Heart right ventricle (tissue), 16 donors: ENCODE data around the gene PNRC1. TPM values are rescaled to one million over a fixed set of nuclear protein-coding genes. Genes with fewer than 3 reads are reported as not detected.
"Not testable (repeated sequence)": the region's sequence is repeated elsewhere in the genome, so short reads cannot be mapped to it uniquely, and the experiment has no call there.

Experiments used
- ATAC-seq, 8 donors: fragments of 200-7000 bp; cut with Tn5 transposase; one replicate each; pipeline ENCODE4 v1.9.1; 2020; ENCODE audit warnings: mild to moderate bottlenecking in 8 of 8, moderate library complexity in 8 of 8, moderate number of reproducible peaks in 1 of 8
- DNase-seq, 2 donors: peaks; one replicate each; pipeline ENCODE4 v3.0.0-alpha.2; 2020
- H3K27ac ChIP-seq, 10 donors: fragments of 200-600 bp; sonication (generic) in 2 of 10; one replicate each; pipeline versions ENCODE4 v1.5.0 to v1.8.0; 2020 to 2022; ENCODE audit warnings: mild to moderate bottlenecking in 3 of 10
- H3K27me3 ChIP-seq, 7 donors: fragments of 200-600 bp; one replicate each; pipeline ENCODE4 v1.8.0; 2021 to 2022; ENCODE audit warnings: mild to moderate bottlenecking in 2 of 7
- H3K36me3 ChIP-seq, 9 donors: fragments of 200-600 bp; sonication (generic) in 1 of 9; one replicate each; pipeline versions ENCODE4 v1.5.0 to v1.8.0; 2020 to 2022; ENCODE audit warnings: mild to moderate bottlenecking in 2 of 9
- H3K4me1 ChIP-seq, 9 donors: fragments of 200-600 bp; sonication (generic) in 1 of 9; one replicate each; pipeline versions ENCODE4 v1.5.0 to v1.8.0; 2020 to 2022; ENCODE audit warnings: mild to moderate bottlenecking in 4 of 9
- H3K4me3 ChIP-seq, 10 donors: fragments of 200-600 bp; sonication (generic) in 2 of 10; one replicate each; pipeline versions ENCODE4 v1.5.0 to v1.8.0; 2020 to 2022; ENCODE audit warnings: mild to moderate bottlenecking in 7 of 10, moderate library complexity in 2 of 10
- H3K9me3 ChIP-seq, 11 donors: fragments of 200-600 bp in 10 of 11; sonication (generic) in 2 of 11; one replicate each; pipeline versions ENCODE4 v1.5.0 to v1.8.0; 2013 to 2022; ENCODE audit warnings: mild to moderate bottlenecking in 2 of 11, control low read depth in 1 of 11, moderate library complexity in 1 of 11
- CTCF ChIP-seq, 9 donors: fragments of 200-600 bp; sonication (generic) in 2 of 9; IDR thresholded peaks; one replicate each; pipeline versions ENCODE4 v1.5.0 to v1.8.0; 2021 to 2022; ENCODE audit warnings: antibody characterized with exemption in 9 of 9, mild to moderate bottlenecking in 5 of 9, moderate library complexity in 1 of 9
- WGBS, 2 donors: extraction: QIAGEN DNeasy Blood & Tissue Kit; methylation state at CpG; one replicate each; pipeline ENCODE4 v1.1.7; 2013; ENCODE audit warnings: inconsistent platforms in 1 of 2; 5-methylcytosine and 5-hydroxymethylcytosine counted together
- intact Hi-C, 10 donors: fragments of 100-400 bp; cut with DNase I; formaldehyde crosslinking; loops; one replicate each; pipeline versions ENCODE4 v1.11.1 to v1.14.2; 2022
- long read RNA-seq, 3 donors: library from polyadenylated mRNA; unstranded; transcript quantifications; one replicate each; pipeline ENCODE4 v2.0.0, GENCODE V29; 2020 to 2021
- polyA plus RNA-seq, 2 donors: library from polyadenylated mRNA; stranded (reverse); fragments of 200-250 nt; gene quantifications; one replicate each; pipeline ENCODE4 v1.2.3, GENCODE V29; 2013
- total RNA-seq, 10 donors: library from RNA; stranded (reverse); fragmentation: NEBNext Ultra II Directional in 3 of 10; extraction: Animal tissue kit (Norgen Biotek cat#: 25700) in 3 of 10; gene quantifications; one replicate each; pipeline versions ENCODE4 v1.2.1 to v1.2.4, GENCODE V29; 2021 to 2023
- donor health status: Arrhythmogenic right ventricular cardiomyopathy.
- donor health status: ischemic (EF 13 %, LVEDD 7.1; RV severe dilation, severe dysfunction).
- donor health status: healthy with polysubstance abuse.
- donor health status: DM: no; HTN: yes; CAD: no.
- donor health status: DM: no; HTN: no; CAD: no.
- donor health status: ischemic (EF 25% LVEDD 6.9; RV normal size, moderate dysfunction).
- donor health status: ischemic (EF 25% LVEDD 5.7; RV mildly dilated, moderate dysfunction).
- donor health status: healthy.
- donor health status: DM: yes; HTN: yes; CAD: no.
- donor health status: Ischemic cardiomyopathy.
- donor health status: ischemic (EF 35%, LVEDD 5.7; RV mildly dilated, moderate dysfunction).
- donor health status: nonischemic (EF 11% LVEDD 7.7; RV severe dilation, severe dysfunction).
- donor health status: DM: yes; HTN: yes; CAD: no.
- donor health status: PGD.
- donor health status: ischemic (EF 29% LVEDD 5.4; RV normal size, mild dysfunction).
- donor health status: nonischemic (EF 23%, LVEDD 6.1; RV moderate dilation, normal function).

Gene PNRC1
- total RNA-seq = 100 to 1,000 TPM; 137 to 270 (median 228) TPM
- polyA plus RNA-seq = 10 to 100 TPM; 45.5 to 47.6 TPM
- long read RNA-seq, donor 1, transcript PNRC1-201 (2 exons, 2,065 nt) = major isoform, 246 of 259 reads
- long read RNA-seq, donor 1, partial matches to known transcripts = 0 of 259 reads
- long read RNA-seq, donor 1, other reads (novel, unspliced or antisense) = 11 of 259 reads
- long read RNA-seq, donor 2, transcript PNRC1-201 (2 exons, 2,065 nt) = major isoform, 155 of 164 reads
- long read RNA-seq, donor 2, partial matches to known transcripts = 0 of 164 reads
- long read RNA-seq, donor 2, other reads (novel, unspliced or antisense) = 5 of 164 reads
- long read RNA-seq, donor 3, transcript PNRC1-201 (2 exons, 2,065 nt) = major isoform, 9 of 31 reads
- long read RNA-seq, donor 3, partial matches to known transcripts = 0 of 31 reads
- long read RNA-seq, donor 3, other reads (novel, unspliced or antisense) = 20 of 31 reads

GRCh38 chr6:89080281-89081128, at the start of gene PNRC1:
PNRC1 (plus strand) TSS chr6:89080751; CDS start chr6:89080895, 144 bp downstream.
- WGBS, 2 donors = 0 to 1% methylated on average over 63 of the region's 63 CpGs
- H3K36me3 ChIP-seq = peaks cover 0 to 34% (median 20%) of the 10 kb centered on the region in 9 donors
- H3K27ac ChIP-seq = peak within 1 kb of the TSS; percentile 99 to 100 (median 100)
- peaks cover 3 to 38% (median 29%) of the 10 kb centered on the region in 9 donors for H3K4me1 ChIP-seq
- peak in 1 of 9 donors; percentile 12 for TF ChIP-seq CTCF (IDR thresholded peaks at IDR 0.05)
- peak within 1 kb of the TSS; percentile 79 to 99 (median 97) for H3K4me3 ChIP-seq
- DNase-seq (peak; percentile 100), ATAC-seq (peak; percentile 88 to 95 (median 92))
- intact Hi-C loops = loop anchor here in 7 of 10 donors (1.0 to 10.0 kb wide), 13 partner anchors 37 to 274 kb away; partner anchors contain the start of genes UBE2J1 (in 5 of the 7), PM20D2 (in 1 of the 7) and SRSF12 (in 1 of the 7)
- H3K27me3 ChIP-seq = no peaks in the 10 kb centered on the region
- H3K9me3 ChIP-seq = no peaks in the 10 kb centered on the region

GRCh38 chr6:89032599-89032998, 48.0 kb upstream of the PNRC1 start:
- ATAC-seq (no peak), DNase-seq (no peak)
- no peak overlapping the region for H3K27ac ChIP-seq
- WGBS, 2 donors = 56 to 70% methylated on average over 2 of the region's 2 CpGs
- no peaks in the 10 kb centered on the region for H3K36me3 ChIP-seq
- H3K27me3 ChIP-seq = no peaks in the 10 kb centered on the region
- H3K9me3 ChIP-seq = peaks cover 0 to 5% (median 3%) of the 10 kb centered on the region in 11 donors
- no peak overlapping the region for H3K4me3 ChIP-seq
- intact Hi-C loops = loop anchor here in 3 of 10 donors (5.0 to 10.0 kb wide), 2 partner anchors 48 to 50 kb away; no protein-coding TSS in a partner anchor
- peaks cover 4 to 54% (median 34%) of the 10 kb centered on the region in 9 donors for H3K4me1 ChIP-seq
- peak in 8 of 9 donors; percentile 13 to 61 (median 44) for TF ChIP-seq CTCF (IDR thresholded peaks at IDR 0.05)

GRCh38 chr6:89033461-89033860, 47.1 kb upstream of the PNRC1 start:
- intact Hi-C loops = loop anchor here in 3 of 10 donors (5.0 to 10.0 kb wide), 2 partner anchors 49 to 51 kb away; no protein-coding TSS in a partner anchor
- 40 to 51% methylated on average over 1 of the region's 1 CpG for WGBS, 2 donors
- Histone ChIP-seq H3K4me3 (no peak overlapping the region), H3K36me3 (no peaks in the 10 kb centered on the region), H3K9me3 (peaks cover 0 to 13% (median 9%) of the 10 kb centered on the region in 11 donors), H3K4me1 (peaks cover 4 to 54% (median 34%) of the 10 kb centered on the region in 9 donors), H3K27ac (peak overlapping the region in 1 of 10 donors; percentile 95), H3K27me3 (no peaks in the 10 kb centered on the region)
- DNase-seq = no peak
- TF ChIP-seq CTCF (IDR thresholded peaks at IDR 0.05) = no peak
- no peak for ATAC-seq

GRCh38 chr6:89034116-89034515, 46.4 kb upstream of the PNRC1 start:
- H3K4me3 ChIP-seq = not testable (repeated sequence)
- intact Hi-C loops = loop anchor here in 5 of 10 donors (2.0 to 10.0 kb wide), 4 partner anchors 47 to 52 kb away; partner anchors contain the start of gene PNRC1 (in 2 of the 5)
- H3K27ac ChIP-seq = peak overlapping the region in 3 of 10 donors; percentile 90 to 95 (median 93)

More at GRCh38 chr6:89034116-89034515, 46.4 kb upstream of the PNRC1 start:
- peaks cover 0 to 16% (median 9%) of the 10 kb centered on the region in 11 donors for H3K9me3 ChIP-seq
- peaks cover 4 to 54% (median 34%) of the 10 kb centered on the region in 9 donors for H3K4me1 ChIP-seq
- H3K36me3 ChIP-seq, DNase-seq, H3K27me3 ChIP-seq, ATAC-seq: not testable (repeated sequence)
- 84 to 85% methylated on average over 4 of the region's 4 CpGs for WGBS, 2 donors
